GM18907 (cell line): ENCODE results near the gene DIPK1C.

Experiments used
- ATAC-seq: cut with Tn5 transposase; IDR thresholded peaks from one replicate; pipeline ENCODE4 v1.9.1; 2021; ENCODE audit warnings: mild to moderate bottlenecking, moderate library complexity; ENCODE audit not compliant: unreplicated experiment

Gene DIPK1C

GRCh38 chr18:74390900-74391299 is 66.2 kb downstream of the DIPK1C start:
- ATAC-seq: no peak

GRCh38 chr18:74389991-74390390 is 67.1 kb downstream of the DIPK1C start:
- ATAC-seq: no peak

GRCh38 chr18:74389171-74389927 is 67.8 kb downstream of the DIPK1C start:
- no peak for ATAC-seq

- no peak for ATAC-seq
These were observed 68.9 kb downstream of the DIPK1C start for GRCh38 chr18:74388227-74388626.

- ATAC-seq: no peak
These were observed 69.7 kb downstream of the DIPK1C start for GRCh38 chr18:74387383-74387782.
